Endothelial cell of coronary artery (primary cell): ENCODE data around the gene PERCC1. TPM values are rescaled to one million over a fixed set of nuclear protein-coding genes. Genes with fewer than 3 reads are reported as not detected.

Source experiments
- total RNA-seq: library from RNA; depleted of rRNA; stranded (reverse); fragments of >200 nt; gene quantifications from 2 replicates; pipeline ENCODE4 v1.2.3, GENCODE V29; 2014

Gene PERCC1
- total RNA-seq: not detected in 2 replicates

GRCh38 chr16:1430759-1431496 lies at the start of gene PERCC1:
TSS of gene PERCC1 (plus strand) at chr16:1431078. CDS start at chr16:1432594, 1,516 bp downstream.

GRCh38 chr16:1414532-1415260 lies 16.2 kb upstream of the PERCC1 start, which contains the start of gene UNKL:
TSS of gene UNKL (minus strand) at chr16:1414704. CDS start at chr16:1414691, 13 bp downstream.

GRCh38 chr16:1443980-1444729 lies 13.3 kb downstream of the PERCC1 start, which contains the start of gene CCDC154:
TSS of gene CCDC154 (minus strand) at chr16:1444556. CDS start at chr16:1444322, 234 bp downstream.

GRCh38 chr16:1474796-1475551 lies 44.1 kb downstream of the PERCC1 start, which contains the start of gene CLCN7:
TSS of gene CLCN7 (minus strand) at chr16:1475028. CDS start at chr16:1474974, 54 bp downstream.

Other genes with a start within 250 kb of the PERCC1 start
- gene TPSG1, start 205.8 kb upstream of the PERCC1 start, total RNA-seq: not detected in 2 replicates
- gene TPSB2, start 200.9 kb upstream of the PERCC1 start, total RNA-seq: not detected in 2 replicates
- not detected in 2 replicates for gene TPSAB1, start 190.4 kb upstream of the PERCC1 start, total RNA-seq
- gene TPSD1, start 175.0 kb upstream of the PERCC1 start, total RNA-seq: not detected in 2 replicates
- 44.3 and 50.8 TPM in 2 replicates for gene UBE2I, start 121.4 kb upstream of the PERCC1 start, total RNA-seq
- gene BAIAP3, start 97.4 kb upstream of the PERCC1 start, total RNA-seq: 0.18 and 1.4 TPM in 2 replicates
- 64.8 and 70.5 TPM in 2 replicates for gene TSR3, start 79.2 kb upstream of the PERCC1 start, total RNA-seq
- gene GNPTG, start 79.1 kb upstream of the PERCC1 start, total RNA-seq: 19.9 and 36.2 TPM in 2 replicates
- gene UNKL, start 16.4 kb upstream of the PERCC1 start, total RNA-seq: 8.4 and 8.5 TPM in 2 replicates
- gene UQCC4, start 10.3 kb upstream of the PERCC1 start, total RNA-seq: 17.4 and 20.5 TPM in 2 replicates
- under 0.01 and 0.09 TPM in 2 replicates for gene CCDC154, start 13.5 kb downstream of the PERCC1 start, total RNA-seq
- 37.3 and 54.8 TPM in 2 replicates for gene CLCN7, start 44.0 kb downstream of the PERCC1 start, total RNA-seq
- gene PTX4, start 57.9 kb downstream of the PERCC1 start, total RNA-seq: not detected in 2 replicates
- gene TELO2, start 62.3 kb downstream of the PERCC1 start, total RNA-seq: 15.3 and 19.2 TPM in 2 replicates
- 19.4 and 26.6 TPM in 2 replicates for gene TMEM204, start 102.6 kb downstream of the PERCC1 start, total RNA-seq
- 17.3 and 26.7 TPM in 2 replicates for gene IFT140, start 181.0 kb downstream of the PERCC1 start, total RNA-seq
- 8.2 and 9.1 TPM in 2 replicates for gene CRAMP1, start 181.3 kb downstream of the PERCC1 start, total RNA-seq
- 42.3 and 45.2 TPM in 2 replicates for gene JPT2, start 247.2 kb downstream of the PERCC1 start, total RNA-seq